Measurements from ENCODE around the gene NTN5. TPM values are rescaled to one million over a fixed set of nuclear protein-coding genes. Genes with fewer than 3 reads are reported as not detected.

Gene NTN5
- total RNA-seq, 1 experiment from 2014 or later = 2.9 TPM

DNA sequence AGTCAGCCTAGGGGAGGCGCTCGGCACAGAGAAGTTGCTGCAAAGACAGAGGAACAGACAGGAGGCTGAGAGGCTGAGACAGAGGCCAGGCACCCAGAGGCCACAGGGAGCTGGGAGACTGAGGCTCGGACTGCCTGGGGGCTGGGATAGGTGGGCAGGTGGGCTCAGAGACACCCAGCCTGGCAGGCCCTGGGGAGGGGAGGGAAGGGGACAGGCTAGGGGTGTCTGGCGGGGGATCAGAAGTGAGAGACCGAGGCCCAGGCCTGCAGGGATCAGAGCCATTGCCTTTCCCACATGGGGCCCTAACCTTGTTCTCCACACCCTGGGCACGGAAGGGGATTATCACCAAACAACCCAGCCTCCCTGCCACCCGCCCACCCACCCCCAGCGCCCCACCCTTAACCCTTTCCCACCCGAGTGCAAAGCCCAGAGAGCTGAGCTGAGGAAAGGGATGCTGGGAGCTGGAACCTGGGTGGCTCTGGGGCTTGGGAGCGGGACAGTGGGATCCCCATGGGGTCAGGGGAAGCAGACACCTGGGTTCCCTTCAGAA is 1.3 kb downstream of the NTN5 start:
- ChIA-PET POLR2A (ENCODE audit: unreplicated experiment) (interaction anchor here (0.7 kb wide), 1 partner anchor 31 kb away, joined by 3 read pairs; no protein-coding TSS in a partner anchor), CTCF (interaction anchor here (0.6 kb wide), 1 partner anchor 204 kb away, joined by 5 read pairs; no protein-coding TSS in a partner anchor)
- Histone ChIP-seq H3K9me3 (ENCODE audit: insufficient read depth, low read depth) (no peaks in the 10 kb centered on the region), H3K4me2 (no peak overlapping the region), H3F3A (ENCODE audit: insufficient read depth, low read depth) (peaks cover 4% of the 10 kb centered on the region; the same call in 1 of the 2 replicates), H3K36me3 (ENCODE audit: low read depth) (no peaks in the 10 kb centered on the region), H3K4me1 (replicated peaks; ENCODE audit: insufficient read depth) (peaks cover 7% of the 10 kb centered on the region), H3K79me2 (ENCODE audit: low read depth) (no peaks in the 10 kb centered on the region), H4K20me1 (ENCODE audit: insufficient read depth) (no peaks in the 10 kb centered on the region), H3K9me2 (ENCODE audit: insufficient read depth) (no peaks in the 10 kb centered on the region), H2AFZ (no peak overlapping the region), H3K4me3 (no peak overlapping the region), H3K27ac (no peak overlapping the region), H3K27me3 (ENCODE audit: insufficient read depth, low read depth) (no peaks in the 10 kb centered on the region)
- intact Hi-C loops (cut with micrococcal nuclease; ENCODE audit: unreplicated experiment) = no loop called here
- TF ChIP-seq, protein P1, sequence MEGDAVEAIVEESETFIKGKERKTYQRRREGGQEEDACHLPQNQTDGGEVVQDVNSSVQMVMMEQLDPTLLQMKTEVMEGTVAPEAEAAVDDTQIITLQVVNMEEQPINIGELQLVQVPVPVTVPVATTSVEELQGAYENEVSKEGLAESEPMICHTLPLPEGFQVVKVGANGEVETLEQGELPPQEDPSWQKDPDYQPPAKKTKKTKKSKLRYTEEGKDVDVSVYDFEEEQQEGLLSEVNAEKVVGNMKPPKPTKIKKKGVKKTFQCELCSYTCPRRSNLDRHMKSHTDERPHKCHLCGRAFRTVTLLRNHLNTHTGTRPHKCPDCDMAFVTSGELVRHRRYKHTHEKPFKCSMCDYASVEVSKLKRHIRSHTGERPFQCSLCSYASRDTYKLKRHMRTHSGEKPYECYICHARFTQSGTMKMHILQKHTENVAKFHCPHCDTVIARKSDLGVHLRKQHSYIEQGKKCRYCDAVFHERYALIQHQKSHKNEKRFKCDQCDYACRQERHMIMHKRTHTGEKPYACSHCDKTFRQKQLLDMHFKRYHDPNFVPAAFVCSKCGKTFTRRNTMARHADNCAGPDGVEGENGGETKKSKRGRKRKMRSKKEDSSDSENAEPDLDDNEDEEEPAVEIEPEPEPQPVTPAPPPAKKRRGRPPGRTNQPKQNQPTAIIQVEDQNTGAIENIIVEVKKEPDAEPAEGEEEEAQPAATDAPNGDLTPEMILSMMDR (conservative IDR thresholded peaks at IDR 0.05) = no peak
- no peak for TF ChIP-seq EZH2 (IDR thresholded peaks at IDR 0.05; ENCODE audit: low read depth)
- BruUV-seq (replicated peaks) = no TSS peak
- DNase-seq = no peak

DNA sequence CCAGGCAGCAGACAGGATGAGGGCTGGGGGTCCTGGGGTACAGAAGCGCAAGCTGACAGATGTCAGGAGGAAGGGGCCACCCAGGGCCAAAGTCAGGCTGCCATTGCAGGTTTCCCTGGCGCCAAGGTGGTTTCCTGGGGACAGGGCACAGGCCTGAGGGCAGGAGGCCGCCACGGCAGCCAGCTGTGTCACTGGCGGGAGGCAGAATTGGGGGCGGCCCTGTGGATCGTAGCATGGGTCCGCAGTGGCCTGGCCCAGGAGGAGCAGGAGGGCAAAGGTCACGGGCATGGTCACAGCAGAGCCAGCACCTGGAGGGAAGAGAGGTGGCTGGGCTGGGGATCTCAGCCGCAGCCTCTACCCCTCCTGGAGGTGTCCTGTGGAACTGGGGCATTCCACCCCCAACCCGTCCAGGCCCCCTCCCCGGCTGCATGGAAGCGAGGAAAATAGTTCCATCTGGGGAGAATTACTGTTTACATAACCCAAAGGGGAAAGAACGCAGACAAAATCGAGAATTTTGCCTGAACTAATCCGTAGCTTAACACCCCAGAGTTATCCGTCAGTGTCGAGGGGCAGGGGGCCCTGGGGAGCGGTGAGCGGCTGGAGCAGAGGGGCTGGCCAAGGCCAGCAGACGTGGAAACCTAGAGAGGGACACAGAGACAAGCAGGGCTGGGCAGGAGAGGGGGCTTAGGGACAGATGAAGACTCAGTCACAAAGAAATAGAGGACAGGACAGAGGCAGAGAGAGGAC is 1.9 kb downstream of the NTN5 start:
- no peak for TF ChIP-seq EZH2 (IDR thresholded peaks at IDR 0.05; ENCODE audit: low read depth)
- TF ChIP-seq, protein P1 (conservative IDR thresholded peaks at IDR 0.05) = no peak
- no peaks in the 10 kb centered on the region for H4K20me1 ChIP-seq (ENCODE audit: insufficient read depth)
- no peak overlapping the region for H3K4me3 ChIP-seq
- H3K79me2 ChIP-seq (ENCODE audit: low read depth) = no peaks in the 10 kb centered on the region
- no peak overlapping the region for H3K27ac ChIP-seq
- peaks cover under 1% of the 10 kb centered on the region; the same call in 1 of the 2 replicates for H3K4me1 ChIP-seq (replicated peaks; ENCODE audit: insufficient read depth)
- no peaks in the 10 kb centered on the region for H3K27me3 ChIP-seq (ENCODE audit: insufficient read depth, low read depth)
- ChIA-PET CTCF (no interaction called here), POLR2A (ENCODE audit: unreplicated experiment) (interaction anchor here (0.7 kb wide), 1 partner anchor 68 kb away, joined by 3 read pairs; no protein-coding TSS in a partner anchor)
- no peaks in the 10 kb centered on the region for H3K9me2 ChIP-seq (ENCODE audit: insufficient read depth)
- no TSS peak for BruUV-seq (replicated peaks)
- no peak for DNase-seq
- no peak overlapping the region for H3K4me2 ChIP-seq
- no peaks in the 10 kb centered on the region for H3K36me3 ChIP-seq (ENCODE audit: low read depth)
- intact Hi-C loops (cut with micrococcal nuclease; ENCODE audit: unreplicated experiment) = no loop called here
- H2AFZ ChIP-seq = no peak overlapping the region
- H3K9me3 ChIP-seq (ENCODE audit: insufficient read depth, low read depth) = no peaks in the 10 kb centered on the region
- H3F3A ChIP-seq (ENCODE audit: insufficient read depth, low read depth) = 0 out of 2 replicates have a peak, but pooled peaks cover 4% of the 10 kb centered on the region

DNA sequence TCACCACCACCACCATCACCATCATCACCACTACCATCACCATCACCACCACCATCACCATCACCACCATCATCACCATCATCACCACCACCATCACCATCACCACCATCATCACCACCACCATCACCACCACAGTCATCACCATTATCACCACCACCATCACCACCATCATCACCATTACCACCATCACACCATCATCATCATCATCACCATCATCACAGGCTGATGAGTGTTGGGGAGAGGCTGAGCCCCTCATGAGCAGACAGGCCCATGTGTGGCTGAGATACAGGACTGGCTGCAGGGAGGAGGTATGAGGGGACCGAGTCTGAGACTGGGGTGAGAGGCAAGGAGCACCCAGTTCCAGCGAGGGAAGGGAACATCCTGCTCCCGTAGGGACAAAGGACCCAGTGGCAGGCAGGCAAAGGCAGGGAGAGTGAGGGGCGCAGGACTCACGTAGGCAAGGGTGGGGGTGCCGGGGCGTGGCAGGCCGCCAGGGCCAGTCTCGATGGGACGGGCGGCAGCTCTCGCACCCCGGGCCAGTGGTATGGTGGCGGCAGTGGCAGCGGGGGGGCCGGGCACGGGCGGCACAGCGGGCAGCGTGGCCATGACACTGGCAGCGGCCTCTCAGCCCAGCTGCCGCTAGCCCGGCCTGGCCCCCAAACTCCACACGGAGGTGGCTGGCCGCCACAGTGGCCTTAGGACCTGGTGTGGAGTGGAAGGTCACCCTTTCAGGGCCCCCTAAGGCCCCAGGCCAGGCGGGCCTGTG is 2.7 kb downstream of the NTN5 start:
- no TSS peak for BruUV-seq (replicated peaks)
- H2AFZ ChIP-seq = no peak overlapping the region
- CTCF ChIA-PET = no interaction called here

More for the DNA sequence above, 2.7 kb downstream of the NTN5 start:
- Histone ChIP-seq H3K27ac (no peak overlapping the region), H3K79me2 (ENCODE audit: low read depth) (no peaks in the 10 kb centered on the region), H4K20me1 (ENCODE audit: insufficient read depth) (no peaks in the 10 kb centered on the region), H3K4me1 (replicated peaks; ENCODE audit: insufficient read depth) (no peaks in the 10 kb centered on the region), H3K9me2 (ENCODE audit: insufficient read depth) (no peaks in the 10 kb centered on the region), H3K9me3 (ENCODE audit: insufficient read depth, low read depth) (no peaks in the 10 kb centered on the region), H3K4me2 (no peak overlapping the region), H3K4me3 (no peak overlapping the region), H3K27me3 (ENCODE audit: insufficient read depth, low read depth) (no peaks in the 10 kb centered on the region), H3K36me3 (ENCODE audit: low read depth) (no peaks in the 10 kb centered on the region), H3F3A (ENCODE audit: insufficient read depth, low read depth) (0 out of 2 replicates have a peak, but pooled peaks cover 4% of the 10 kb centered on the region)
- POLR2A ChIA-PET (ENCODE audit: unreplicated experiment) = no interaction called here
- intact Hi-C loops (cut with micrococcal nuclease; ENCODE audit: unreplicated experiment) = no loop called here
- TF ChIP-seq, protein P1 (conservative IDR thresholded peaks at IDR 0.05) = no peak
- no peak for TF ChIP-seq EZH2 (IDR thresholded peaks at IDR 0.05; ENCODE audit: low read depth)
- DNase-seq = no peak
